OCI-LY7 (cell line): ENCODE results near the gene LRRFIP2. TPM values are rescaled to one million over a fixed set of nuclear protein-coding genes. Genes with fewer than 3 reads are reported as not detected.

ENCODE experiments used
- BruUV-seq: library from RNA; stranded (reverse); fragments of 400-500 nt; replicated peaks from 2 replicates; lab custom pipeline; 2021; lab: Mats Ljungman, UMichigan
- CTCF ChIA-PET: fragments of 300-600 bp; sonication (Branson Sonifier 250); formaldehyde crosslinking; loops from one replicate; lab custom pipeline; 2022; ENCODE audit warnings: antibody characterized with exemption; ENCODE audit not compliant: unreplicated experiment; lab: Charles Lee
- POLR2A ChIA-PET: fragments of 300-600 bp; sonication (Branson Sonifier 250); formaldehyde crosslinking; loops from one replicate; lab custom pipeline; 2022; ENCODE audit warnings: antibody characterized with exemption; lab: Charles Lee
- DNase-seq: peaks from one replicate; pipeline ENCODE4 v3.0.0-alpha.2; 2015; ENCODE audit warnings: low spot score
- H2AFZ ChIP-seq: fragments of 200-600 bp; sonication (generic), shearing (Covaris generic); 2 replicates; pipeline ENCODE4 v1.6.1; 2014; ENCODE audit warnings: mild to moderate bottlenecking, antibody characterized with exemption, low read length, moderate library complexity
- H3K27ac ChIP-seq: fragments of 200-600 bp; sonication (generic); 2 replicates; pipeline ENCODE4 v1.5.1; 2014; ENCODE audit warnings: mixed run types, low read depth, mild to moderate bottlenecking, moderate library complexity, low read length, inconsistent platforms; ENCODE audit not compliant: poor library complexity, severe bottlenecking
- H3K36me3 ChIP-seq: fragments of 200-600 bp; sonication (generic); 2 replicates; pipeline ENCODE4 v1.6.1; 2014; ENCODE audit warnings: mild to moderate bottlenecking, antibody characterized with exemption, low read length, moderate library complexity, mixed read lengths; ENCODE audit not compliant: insufficient read depth
- H3K4me1 ChIP-seq: fragments of 200-600 bp; sonication (generic); 2 replicates; pipeline ENCODE4 v1.5.1; 2014; ENCODE audit warnings: mild to moderate bottlenecking, low read length; ENCODE audit not compliant: insufficient read depth, poor library complexity, severe bottlenecking
- H3K4me2 ChIP-seq: fragments of 200-600 bp; sonication (generic); 2 replicates; pipeline ENCODE4 v1.6.1; 2014; ENCODE audit warnings: mild to moderate bottlenecking, low read length
- H3K4me3 ChIP-seq: fragments of 200-600 bp; sonication (generic); 2 replicates; pipeline ENCODE4 v1.5.1; 2014; ENCODE audit warnings: mild to moderate bottlenecking, low read depth, low read length; ENCODE audit not compliant: poor library complexity, severe bottlenecking
- H3K79me2 ChIP-seq: fragments of 200-600 bp; sonication (generic); 2 replicates; pipeline ENCODE4 v1.6.1; 2016; ENCODE audit warnings: low read depth, mild to moderate bottlenecking, low read length, moderate library complexity, mixed read lengths; ENCODE audit not compliant: insufficient read depth
- H3K9me2 ChIP-seq: fragments of 200-600 bp; sonication (generic); 2 replicates; pipeline ENCODE4 v1.6.1; 2016; ENCODE audit warnings: mild to moderate bottlenecking, low read length, mixed read lengths; ENCODE audit not compliant: insufficient read depth
- H3K9me3 ChIP-seq: fragments of 200-600 bp; sonication (generic); 2 replicates; pipeline ENCODE4 v1.6.1; 2014; ENCODE audit warnings: mild to moderate bottlenecking, mixed run types, low read length, mixed read lengths
- H4K20me1 ChIP-seq: fragments of 200-600 bp; sonication (generic); 2 replicates; pipeline ENCODE4 v1.6.1; 2014; ENCODE audit warnings: mild to moderate bottlenecking, antibody characterized with exemption, low read length, moderate library complexity, mixed read lengths; ENCODE audit not compliant: insufficient read depth
- CTCF ChIP-seq: fragments of 200-600 bp; sonication (generic); conservative IDR thresholded peaks from 2 replicates; pipeline ENCODE4 v1.5.1; 2014; ENCODE audit warnings: mild to moderate bottlenecking, antibody characterized with exemption, low read length, moderate library complexity, mixed read lengths
- EZH2phosphoT487 ChIP-seq: fragments of 200-600 bp; sonication (generic); IDR thresholded peaks from 2 replicates; pipeline ENCODE4 v1.6.1; 2018; ENCODE audit warnings: low read depth, borderline replicate concordance, mild to moderate bottlenecking, mixed run types, antibody characterized with exemption, low read length, moderate library complexity, mixed read lengths
- intact Hi-C: fragments of 100-400 bp; cut with micrococcal nuclease; formaldehyde crosslinking; loops from one replicate; pipeline ENCODE4 v1.10.0; 2022; ENCODE audit not compliant: unreplicated experiment
- total RNA-seq, 2 experiments: library from RNA; depleted of rRNA in 1 of 2; stranded (reverse); fragments of >200 nt in 1 of 2; shearing (Covaris generic) in 1 of 2; gene quantifications; 2 replicates each; pipeline ENCODE4 v1.2.3, GENCODE V29; 2014 to 2022

Gene LRRFIP2
- total RNA-seq, 2 experiments from 2014 or later: 23.7 to 37.3 TPM

DNA sequence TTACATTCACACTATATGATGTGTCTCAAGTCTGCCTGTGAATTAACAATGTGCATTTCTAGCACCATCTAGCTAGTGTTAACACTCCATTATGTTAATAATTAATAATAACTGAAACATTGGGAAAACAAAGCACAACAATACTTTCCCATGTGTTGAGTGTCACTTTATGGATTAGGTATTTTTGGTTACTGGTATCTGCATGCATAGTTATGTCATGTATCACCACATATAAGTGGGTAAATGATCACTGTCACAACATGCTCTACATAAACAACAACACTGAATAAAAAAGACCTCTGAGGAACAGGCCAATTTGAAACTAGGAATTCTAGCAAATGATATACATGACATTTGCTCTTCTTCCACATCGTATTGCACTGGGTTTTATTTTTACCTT lies 106.4 kb downstream of the LRRFIP2 start:
- peaks cover 18% of the 10 kb centered on the region; the same call in 1 of the 2 replicates for H3K36me3 ChIP-seq
- H3K4me1 ChIP-seq: no peaks in the 10 kb centered on the region
- no TSS peak for BruUV-seq
- no peaks in the 10 kb centered on the region for H3K79me2 ChIP-seq
- POLR2A ChIA-PET: interaction anchor here (0.6 kb wide), 3 partner anchors 42 to 128 kb away, joined by 3 to 9 read pairs (median 3); no protein-coding TSS in a partner anchor
- H4K20me1 ChIP-seq: no peaks in the 10 kb centered on the region
- H2AFZ ChIP-seq: no peak overlapping the region
- no peak for DNase-seq
- H3K9me2 ChIP-seq: no peaks in the 10 kb centered on the region
- H3K9me3 ChIP-seq: no peaks in the 10 kb centered on the region
- no peak overlapping the region for H3K27ac ChIP-seq
- CTCF ChIA-PET: no interaction called here
- intact Hi-C loops: no loop called here
- H3K4me2 ChIP-seq: no peak overlapping the region
- H3K4me3 ChIP-seq: no peak overlapping the region
- TF ChIP-seq CTCF (no peak), EZH2phosphoT487 (no peak)

GRCh38 chr3:37067577-37067976 lies 106.8 kb downstream of the LRRFIP2 start:
- TF ChIP-seq CTCF (no peak), EZH2phosphoT487 (no peak)
- BruUV-seq: TSS peak; percentile 12
- peaks cover 23% of the 10 kb centered on the region; the same call in 1 of the 2 replicates for H3K36me3 ChIP-seq
- POLR2A ChIA-PET: interaction anchor here (0.6 kb wide), 2 partner anchors 43 to 122 kb away, joined by 3 to 9 read pairs; no protein-coding TSS in a partner anchor
- H3K4me2 ChIP-seq: no peak overlapping the region
- H4K20me1 ChIP-seq: no peaks in the 10 kb centered on the region
- no peaks in the 10 kb centered on the region for H3K9me3 ChIP-seq
- H2AFZ ChIP-seq: no peak overlapping the region
- H3K27ac ChIP-seq: no peak overlapping the region
- no peaks in the 10 kb centered on the region for H3K4me1 ChIP-seq
- intact Hi-C loops: no loop called here
- no peak overlapping the region for H3K4me3 ChIP-seq
- CTCF ChIA-PET: no interaction called here
- no peaks in the 10 kb centered on the region for H3K79me2 ChIP-seq
- DNase-seq: no peak
- no peaks in the 10 kb centered on the region for H3K9me2 ChIP-seq

GRCh38 chr3:37064747-37065146 lies 109.6 kb downstream of the LRRFIP2 start:
- peaks cover 41% of the 10 kb centered on the region for H3K36me3 ChIP-seq
- H3K79me2 ChIP-seq: no peaks in the 10 kb centered on the region
- H3K4me3 ChIP-seq: no peak overlapping the region
- intact Hi-C loops: no loop called here
- H3K4me1 ChIP-seq: no peaks in the 10 kb centered on the region
- CTCF ChIA-PET: no interaction called here
- POLR2A ChIA-PET: interaction anchor here (0.5 to 0.9 kb wide), 4 partner anchors 39 to 271 kb away, joined by 3 to 4 read pairs (median 3); no protein-coding TSS in a partner anchor
- no peaks in the 10 kb centered on the region for H3K9me3 ChIP-seq
- H3K27ac ChIP-seq: no peak overlapping the region
- no peak for DNase-seq
- no TSS peak for BruUV-seq
- H3K9me2 ChIP-seq: no peaks in the 10 kb centered on the region
- no peaks in the 10 kb centered on the region for H4K20me1 ChIP-seq
- no peak for TF ChIP-seq CTCF
- no peak for TF ChIP-seq EZH2phosphoT487
- H3K4me2 ChIP-seq: no peak overlapping the region
- no peak overlapping the region for H2AFZ ChIP-seq
